NCI-H2029 (cell line): Measurements from ENCODE around the gene RTN4RL1.
"Not testable (repeated sequence)": the region's sequence is repeated elsewhere in the genome, so short reads cannot be mapped to it uniquely, and the experiment has no call there.

ENCODE experiments used
- DNase-seq: peaks from one replicate; lab custom pipeline; 2025; lab: John Stamatoyannopoulos, UW

Gene RTN4RL1

DNA sequence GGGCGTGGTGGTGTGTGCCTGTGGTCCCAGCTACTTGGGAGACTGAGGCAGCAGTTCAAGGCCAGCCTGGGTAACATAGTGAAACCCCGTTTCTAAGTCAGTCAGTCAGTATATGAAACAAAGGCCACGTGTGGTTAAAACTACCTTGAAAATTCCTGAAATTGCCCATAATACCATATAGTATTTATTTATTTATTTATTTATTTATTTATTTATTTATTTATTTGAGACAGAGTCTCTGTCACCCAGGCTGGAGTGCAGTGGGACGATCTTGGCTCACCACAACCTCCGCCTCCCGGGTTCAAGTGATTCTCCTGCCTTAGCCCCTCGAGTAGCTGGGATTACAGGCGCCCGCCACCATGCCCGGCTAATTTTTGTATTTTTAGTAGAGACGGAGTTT lies 129.7 kb downstream of the RTN4RL1 start:
- not testable (repeated sequence) for DNase-seq

DNA sequence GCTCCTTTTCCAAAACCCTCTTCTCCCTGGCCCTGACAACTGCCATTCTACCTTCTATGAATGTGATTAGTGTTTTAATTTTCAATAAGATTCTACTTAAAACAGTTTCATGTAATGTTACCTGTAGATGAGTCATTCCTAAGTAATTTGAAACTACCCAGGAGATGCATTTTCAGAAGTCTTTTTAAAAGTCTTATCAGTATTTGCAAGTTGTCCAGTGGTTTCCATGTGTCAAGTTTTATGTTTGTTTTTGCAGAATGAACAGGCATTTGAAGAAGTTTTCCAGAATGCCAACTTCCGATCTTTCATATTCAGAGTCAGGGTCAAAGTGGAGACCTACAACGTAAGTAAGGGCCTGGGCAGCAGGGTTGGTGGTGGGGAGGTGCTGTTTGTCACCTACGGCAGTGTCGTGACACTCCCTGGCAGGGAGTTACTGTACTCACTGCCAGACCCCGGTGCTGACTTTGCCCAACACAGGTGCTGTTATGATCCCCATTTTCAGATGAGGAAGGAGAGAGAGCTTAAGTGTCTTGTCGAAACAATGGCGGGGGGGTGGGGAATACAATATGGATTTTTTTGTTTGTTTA lies 130.3 kb downstream of the RTN4RL1 start:
- DNase-seq, result no peak

DNA sequence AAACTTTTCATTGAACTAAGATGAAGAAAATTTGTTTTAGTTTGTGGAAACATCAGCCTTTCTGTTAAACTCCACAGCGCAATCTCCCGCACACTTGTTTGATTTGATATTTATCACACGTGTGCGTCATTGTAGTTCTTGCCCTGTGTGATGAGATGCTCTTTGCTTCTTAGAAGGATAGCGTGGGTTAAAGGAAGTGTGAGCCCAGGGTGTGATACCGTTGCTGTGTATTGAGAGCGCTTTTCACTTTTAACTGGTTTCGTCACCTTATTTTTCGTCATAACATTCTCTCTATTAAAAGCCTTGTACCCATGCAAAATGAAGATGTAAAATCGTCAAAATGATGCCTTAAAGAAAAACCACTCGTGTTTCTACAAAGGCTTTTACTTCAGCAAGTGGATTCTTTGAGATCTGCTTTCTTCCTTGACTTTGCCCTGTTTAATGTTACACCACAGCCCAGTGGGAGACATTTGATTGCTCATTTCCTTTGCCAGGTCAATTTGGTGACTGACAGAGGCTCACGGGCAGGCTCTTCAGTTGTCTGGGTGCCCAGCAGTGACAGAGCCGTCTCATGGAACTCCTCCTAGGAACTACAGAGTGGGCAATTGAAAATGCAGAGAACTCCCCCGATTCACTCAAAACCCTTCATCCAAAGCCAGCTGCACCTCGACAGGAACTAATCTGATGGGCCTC lies 134.2 kb downstream of the RTN4RL1 start:
- no peak for DNase-seq

DNA sequence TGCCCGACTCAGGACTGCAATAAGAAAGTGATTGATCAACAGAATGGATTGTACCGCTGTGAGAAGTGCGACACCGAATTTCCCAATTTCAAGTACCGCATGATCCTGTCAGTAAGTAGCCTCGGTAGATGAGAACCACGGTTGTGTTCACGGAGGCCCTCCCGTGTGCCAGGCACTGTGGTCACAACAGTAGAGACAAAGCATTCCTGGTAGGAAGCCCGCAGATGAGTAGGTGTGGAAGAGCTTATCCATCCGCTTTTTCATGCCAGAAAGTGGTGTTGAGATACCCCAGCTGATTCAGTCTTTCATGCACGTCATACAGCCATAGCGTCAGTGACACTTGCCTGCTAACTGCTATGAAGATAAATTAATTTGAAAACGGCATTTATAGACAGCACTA lies 136.4 kb downstream of the RTN4RL1 start:
- no peak for DNase-seq
